HCT116 (cell line): ENCODE measurements around the gene AP4M1. TPM values are rescaled to one million over a fixed set of nuclear protein-coding genes. Genes with fewer than 3 reads are reported as not detected.

Experiments
- ATAC-seq: fragments of 200-7000 bp; cut with Tn5 transposase; 2 replicates; pipeline ENCODE4 v1.9.1; 2020; ENCODE audit warnings: mild to moderate bottlenecking, moderate library complexity
- BruUV-seq: library from RNA; stranded (reverse); fragments of 400-500 nt; replicated peaks from 2 replicates; lab custom pipeline; 2021; lab: Mats Ljungman, UMichigan
- CTCF ChIA-PET: fragments of 300-600 bp; sonication (Branson Sonifier 250); formaldehyde crosslinking; loops from one replicate; lab custom pipeline; 2021; ENCODE audit warnings: antibody characterized with exemption; lab: Charles Lee
- POLR2A ChIA-PET: fragments of 300-600, 350-600 bp; sonication (Branson Sonifier 250); formaldehyde crosslinking; loops from one replicate; lab custom pipeline; 2021; ENCODE audit warnings: antibody characterized with exemption; lab: Charles Lee
- RAD21 ChIA-PET, 2 experiments: fragments of 300-600 bp; sonication (Branson Sonifier 250); formaldehyde crosslinking; loops; one replicate each; lab custom pipeline; 2023; ENCODE audit warnings: low total read pairs in 2 of 2; ENCODE audit not compliant: uncharacterized antibody in 2 of 2, unreplicated experiment in 2 of 2, low non-redundant PET in 1 of 2; lab: Charles Lee
- DNase-seq: peaks from one replicate; pipeline ENCODE4 v3.0.0-alpha.2; 2010; ENCODE audit warnings: low read depth, low spot score
- H2AFZ ChIP-seq: fragments of 200-600 bp; shearing (Covaris generic), sonication (generic); 2 replicates; pipeline ENCODE4 v1.6.1; 2017; ENCODE audit warnings: low read depth, mixed run types, mixed read lengths, antibody characterized with exemption, low read length; ENCODE audit not compliant: poor library complexity, severe bottlenecking
- H3K27ac ChIP-seq: 2 replicates; pipeline ENCODE4 v1.5.1; 2012; ENCODE audit warnings: low read depth, low read length
- H3K27me3 ChIP-seq: fragments of 200-600 bp; sonication (generic); 2 replicates; pipeline ENCODE4 v1.6.1; 2016; ENCODE audit warnings: mixed run types, low read length, mixed read lengths; ENCODE audit not compliant: insufficient read depth
- H3K36me3 ChIP-seq, 2 experiments: fragments of 200-500 bp in 1 of 2; fragments of 200-600 bp in 1 of 2; sonication (Bioruptor generic) in 1 of 2; sonication (generic) in 1 of 2; 2 replicates each; pipeline versions ENCODE4 v1.5.1 to v1.6.1; 2014 to 2016; ENCODE audit warnings: low read length in 2 of 2, inconsistent platforms in 1 of 2, mixed read lengths in 1 of 2, mixed run types in 1 of 2; ENCODE audit not compliant: insufficient read depth in 2 of 2, control insufficient read depth in 1 of 2
- H3K4me1 ChIP-seq, 2 experiments: fragments of 200-600 bp in 1 of 2; sonication (generic) in 1 of 2; 2 replicates each; pipeline versions ENCODE4 v1.5.1 to v1.6.1; 2012 to 2017; ENCODE audit warnings: low read length in 2 of 2, inconsistent platforms in 1 of 2, mild to moderate bottlenecking in 1 of 2, mixed read lengths in 1 of 2, mixed run types in 1 of 2, moderate library complexity in 1 of 2; ENCODE audit not compliant: insufficient read depth in 2 of 2, control insufficient read depth in 1 of 2
- H3K4me2 ChIP-seq: fragments of 200-600 bp; sonication (generic); 2 replicates; pipeline ENCODE4 v1.6.1; 2017; ENCODE audit warnings: mixed run types, low read length, mixed read lengths
- H3K4me3 ChIP-seq, 2 experiments: fragments of 200-600 bp in 1 of 2; sonication (generic) in 1 of 2; replicated peaks in 1 of 2; 2 replicates each; pipeline ENCODE4 v1.5.1; 2011 to 2016; ENCODE audit warnings: low read length in 2 of 2, control low read depth in 1 of 2, low read depth in 1 of 2, mild to moderate bottlenecking in 1 of 2, mixed read lengths in 1 of 2, mixed run types in 1 of 2
- H3K79me2 ChIP-seq: fragments of 200-600 bp; sonication (generic); 2 replicates; pipeline ENCODE4 v1.6.1; 2017; ENCODE audit warnings: mild to moderate bottlenecking, mixed run types, low read length, moderate library complexity, mixed read lengths; ENCODE audit not compliant: insufficient read depth
- H3K9ac ChIP-seq: fragments of 200-600 bp; sonication (generic); 2 replicates; pipeline ENCODE4 v1.6.1; 2016; ENCODE audit warnings: low read length, mixed read lengths
- H3K9me2 ChIP-seq: fragments of 200-600 bp; sonication (generic), shearing (Covaris generic); 2 replicates; pipeline ENCODE4 v1.6.1; 2017; ENCODE audit warnings: mixed run types, mild to moderate bottlenecking, moderate library complexity; ENCODE audit not compliant: insufficient read depth
- H3K9me3 ChIP-seq, 2 experiments: fragments of 200-500 bp in 1 of 2; fragments of 200-600 bp in 1 of 2; sonication (Bioruptor generic) in 1 of 2; sonication (generic) in 1 of 2; 2 replicates each; pipeline ENCODE4 v1.6.1; 2014 to 2017; ENCODE audit warnings: low read length in 2 of 2, mixed read lengths in 2 of 2, inconsistent platforms in 1 of 2, low read depth in 1 of 2, mild to moderate bottlenecking in 1 of 2, mixed run types in 1 of 2, moderate library complexity in 1 of 2; ENCODE audit not compliant: control insufficient read depth in 1 of 2, insufficient read depth in 1 of 2
- H4K20me1 ChIP-seq: fragments of 200-600 bp; sonication (generic), shearing (Covaris generic); 2 replicates; pipeline ENCODE4 v1.6.1; 2017; ENCODE audit warnings: mixed run types, mild to moderate bottlenecking, moderate library complexity; ENCODE audit not compliant: insufficient read depth
- CBX3 ChIP-seq: IDR thresholded peaks from 2 replicates; pipeline ENCODE4 v1.6.1; 2012; ENCODE audit warnings: low read depth
- CTCF ChIP-seq, 3 experiments: fragments of 200-600 bp in 1 of 3; sonication (generic) in 1 of 3; IDR thresholded peaks in 2 of 3; conservative IDR thresholded peaks in 1 of 3; 2 replicates each; pipeline ENCODE4 v1.5.1; 2012 to 2017; ENCODE audit warnings: low read depth in 2 of 3, low read length in 2 of 3, antibody characterized with exemption in 1 of 3, borderline replicate concordance in 1 of 3, control low read depth in 1 of 3, mild to moderate bottlenecking in 1 of 3, mixed read lengths in 1 of 3, mixed run types in 1 of 3, moderate library complexity in 1 of 3; ENCODE audit not compliant: insufficient read depth in 1 of 3
- EGR1 ChIP-seq: IDR thresholded peaks from 2 replicates; pipeline ENCODE4 v1.6.1; 2012; ENCODE audit warnings: low read depth
- ELF1 ChIP-seq: IDR thresholded peaks from 2 replicates; pipeline ENCODE4 v1.6.1; 2012; ENCODE audit warnings: low read depth, borderline replicate concordance
- EZH2 ChIP-seq: fragments of 200-600 bp; sonication (generic); IDR thresholded peaks from 2 replicates; pipeline ENCODE4 v1.6.1; 2017; ENCODE audit warnings: antibody characterized with exemption, mixed run types
- EZH2phosphoT487 ChIP-seq: fragments of 200-600 bp; IDR thresholded peaks from 2 replicates; pipeline ENCODE4 v1.6.1; 2018; ENCODE audit warnings: antibody characterized with exemption, borderline replicate concordance
- JUND ChIP-seq: IDR thresholded peaks from 2 replicates; pipeline ENCODE4 v1.6.1; 2012
- SIN3A ChIP-seq: IDR thresholded peaks from 2 replicates; pipeline ENCODE4 v1.6.1; 2012; ENCODE audit warnings: low read depth
- YY1 ChIP-seq: IDR thresholded peaks from 2 replicates; pipeline ENCODE4 v1.6.1; 2011; ENCODE audit warnings: low read length, low read depth, moderate library complexity, mild to moderate bottlenecking; ENCODE audit not compliant: insufficient replicate concordance; ENCODE audit errors: extremely low read depth
- ZNF274 ChIP-seq: fragments of 200-500 bp; sonication (Bioruptor generic); IDR thresholded peaks from 2 replicates; pipeline ENCODE4 v1.6.1; 2014; ENCODE audit warnings: mild to moderate bottlenecking, low read depth, low read length, inconsistent platforms
- intact Hi-C: fragments of 100-400 bp; cut with micrococcal nuclease; formaldehyde crosslinking; loops from 2 replicates; pipeline ENCODE4 v1.10.0; 2022
- total RNA-seq: library from RNA; stranded (reverse); gene quantifications from one replicate; pipeline ENCODE4 v1.2.1, GENCODE V29; 2021; ENCODE audit not compliant: unreplicated experiment
- TF ChIP-seq, protein P1 (sequence below): IDR thresholded peaks from 2 replicates; pipeline ENCODE4 v1.6.1; 2011; ENCODE audit warnings: mild to moderate bottlenecking, low read length, moderate library complexity; ENCODE audit not compliant: insufficient replicate concordance; ENCODE audit errors: extremely low read depth

Gene AP4M1
- total RNA-seq, 1 experiment from 2014 or later: 20.0 TPM

- Histone ChIP-seq H3K9ac (no peak overlapping the region), H4K20me1 (peaks cover 13% of the 10 kb centered on the region), H3K9me3 (no peaks in the 10 kb centered on the region), H3K27ac (peak overlapping the region; percentile 90; the same call in 1 of the 2 replicates), H3K9me2 (no peaks in the 10 kb centered on the region), H3K4me2 (peak overlapping the region; percentile 83), H3K79me2 (peaks cover 41% of the 10 kb centered on the region), H2AFZ (no peak overlapping the region), H3K36me3 (peaks cover 33 to 52% of the 10 kb centered on the region in 2 experiments), H3K27me3 (no peaks in the 10 kb centered on the region), H3K4me3 (no peak overlapping the region), H3K4me1 (peaks cover 8 to 38% of the 10 kb centered on the region in 2 experiments)
- POLR2A ChIA-PET: interaction anchor here (1.3 to 2.3 kb wide), 2 partner anchors 10 to 11 kb away, joined by 3 to 8 read pairs; partner anchors contain the start of genes AP4M1 and MCM7
- RAD21 ChIA-PET: no interaction called here
- peak; percentile 12 for ATAC-seq
- CTCF ChIA-PET: no interaction called here
- no peak for DNase-seq
- BruUV-seq: TSS peak; percentile 55
- TF ChIP-seq SIN3A: no peak
- no peak for TF ChIP-seq YY1
- no peak for TF ChIP-seq EZH2phosphoT487
- no peak for TF ChIP-seq EZH2
- no peak for TF ChIP-seq JUND
- intact Hi-C loops: no loop called here
Observed at GRCh38 chr7:100090527-100091410, 10.7 kb upstream of the AP4M1 start.

DNA sequence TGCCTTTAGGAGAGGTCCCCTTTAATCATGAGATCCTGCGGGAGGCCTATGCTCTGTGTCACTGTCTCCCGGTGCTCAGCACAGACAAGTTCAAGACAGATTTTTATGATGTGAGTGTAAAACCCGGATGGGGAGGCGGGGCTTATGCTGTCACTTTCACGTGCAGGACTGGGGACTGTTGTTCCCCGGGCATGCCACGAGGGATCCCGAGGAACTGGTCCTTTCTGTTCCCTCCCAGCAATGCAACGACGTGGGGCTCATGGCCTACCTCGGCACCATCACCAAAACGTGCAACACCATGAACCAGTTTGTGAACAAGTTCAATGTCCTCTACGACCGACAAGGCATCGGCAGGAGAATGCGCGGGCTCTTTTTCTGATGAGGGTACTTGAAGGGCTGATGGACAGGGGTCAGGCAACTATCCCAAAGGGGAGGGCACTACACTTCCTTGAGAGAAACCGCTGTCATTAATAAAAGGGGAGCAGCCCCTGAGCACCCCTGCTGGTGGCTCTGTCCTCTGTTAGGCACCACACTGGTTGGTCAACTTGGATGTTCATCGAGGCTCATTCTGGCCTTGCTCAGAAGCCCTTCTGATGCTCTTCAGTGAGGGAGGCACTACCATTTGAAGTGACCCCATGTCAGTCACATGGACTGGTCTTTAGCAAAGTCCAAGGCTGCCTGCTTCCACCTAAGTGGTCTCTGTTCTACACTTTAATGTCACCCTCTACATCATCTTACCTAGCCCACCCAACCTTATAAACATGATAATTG is 9.8 kb upstream of the AP4M1 start:
- ChIA-PET RAD21 (no interaction called here), POLR2A (interaction anchor here (2.3 kb wide), 1 partner anchor 10 kb away, joined by 8 read pairs; the partner anchor contains the start of genes AP4M1 and MCM7), CTCF (no interaction called here)
- no peak overlapping the region; the same call in 1 of the 2 replicates for H3K27ac ChIP-seq
- H3K27me3 ChIP-seq: no peaks in the 10 kb centered on the region
- no peaks in the 10 kb centered on the region for H3K9me3 ChIP-seq
- H2AFZ ChIP-seq: no peak overlapping the region
- H3K9me2 ChIP-seq: no peaks in the 10 kb centered on the region
- no peak overlapping the region for H3K4me3 ChIP-seq
- no peak overlapping the region for H3K9ac ChIP-seq
- no peak overlapping the region for H3K4me2 ChIP-seq
- ATAC-seq (peak; percentile 39), DNase-seq (no peak)
- BruUV-seq: no TSS peak
- H3K79me2 ChIP-seq: peaks cover 50% of the 10 kb centered on the region
- H4K20me1 ChIP-seq: peaks cover 13% of the 10 kb centered on the region
- intact Hi-C loops: no loop called here
- H3K4me1 ChIP-seq: peaks cover 8 to 38% of the 10 kb centered on the region in 2 experiments
- TF ChIP-seq ELF1: no peak
- no peak for TF ChIP-seq ZNF274
- TF ChIP-seq, protein P1, sequence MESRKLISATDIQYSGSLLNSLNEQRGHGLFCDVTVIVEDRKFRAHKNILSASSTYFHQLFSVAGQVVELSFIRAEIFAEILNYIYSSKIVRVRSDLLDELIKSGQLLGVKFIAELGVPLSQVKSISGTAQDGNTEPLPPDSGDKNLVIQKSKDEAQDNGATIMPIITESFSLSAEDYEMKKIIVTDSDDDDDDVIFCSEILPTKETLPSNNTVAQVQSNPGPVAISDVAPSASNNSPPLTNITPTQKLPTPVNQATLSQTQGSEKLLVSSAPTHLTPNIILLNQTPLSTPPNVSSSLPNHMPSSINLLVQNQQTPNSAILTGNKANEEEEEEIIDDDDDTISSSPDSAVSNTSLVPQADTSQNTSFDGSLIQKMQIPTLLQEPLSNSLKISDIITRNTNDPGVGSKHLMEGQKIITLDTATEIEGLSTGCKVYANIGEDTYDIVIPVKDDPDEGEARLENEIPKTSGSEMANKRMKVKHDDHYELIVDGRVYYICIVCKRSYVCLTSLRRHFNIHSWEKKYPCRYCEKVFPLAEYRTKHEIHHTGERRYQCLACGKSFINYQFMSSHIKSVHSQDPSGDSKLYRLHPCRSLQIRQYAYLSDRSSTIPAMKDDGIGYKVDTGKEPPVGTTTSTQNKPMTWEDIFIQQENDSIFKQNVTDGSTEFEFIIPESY: no peak
- no peak for TF ChIP-seq EGR1
- TF ChIP-seq CTCF (IDR thresholded peaks at IDR 0.05 in 2 of 3, conservative IDR thresholded peaks at IDR 0.05 in 1 of 3; ENCODE audit: borderline replicate concordance in 1 of 3, insufficient read depth in 1 of 3, low read depth in 2 of 3, low read length in 2 of 3): peak in 2 of 3 experiments; percentile 21 to 22; a peak in 1 of 6 replicates
- TF ChIP-seq CBX3: no peak
- H3K36me3 ChIP-seq: peaks cover 39 to 60% of the 10 kb centered on the region in 2 experiments
